Natural killer cell (primary cell): Measurements from ENCODE around the gene HK3. TPM values are rescaled to one million over a fixed set of nuclear protein-coding genes. Genes with fewer than 3 reads are reported as not detected.

Source experiments
- ATAC-seq, 3 donors: fragments of 150-1000 bp in 2 of 3; fragments of 200-7000 bp in 1 of 3; cut with Tn5 transposase; 1 replicate in 1 of 3; 2 replicates in 2 of 3; pipeline ENCODE4 v1.10.0; 2021; ENCODE audit warnings: mild to moderate bottlenecking in 2 of 3, moderate library complexity in 2 of 3
- DNase-seq, 2 donors: peaks; one replicate each; pipeline versions ENCODE4 v3.0.0 to v3.0.0-alpha.2; 2013 to 2021; ENCODE audit warnings: mixed read lengths in 1 of 2
- H3K27ac ChIP-seq: one replicate; pipeline ENCODE4 v1.5.1; 2013; ENCODE audit warnings: mild to moderate bottlenecking, low read length
- H3K27me3 ChIP-seq: one replicate; pipeline ENCODE4 v1.6.1; 2013; ENCODE audit warnings: low read length; ENCODE audit not compliant: control insufficient read depth, insufficient read depth
- H3K36me3 ChIP-seq: one replicate; pipeline ENCODE4 v1.6.1; 2013; ENCODE audit warnings: low read length; ENCODE audit not compliant: control insufficient read depth, insufficient read depth
- H3K4me1 ChIP-seq: one replicate; pipeline ENCODE4 v1.6.1; 2013; ENCODE audit warnings: low read length; ENCODE audit not compliant: control insufficient read depth, insufficient read depth
- H3K4me3 ChIP-seq: one replicate; pipeline ENCODE4 v1.5.1; 2013; ENCODE audit warnings: low read length
- H3K9me3 ChIP-seq: one replicate; pipeline ENCODE4 v1.6.1; 2013; ENCODE audit warnings: low read length; ENCODE audit not compliant: control insufficient read depth, insufficient read depth
- H3K27ac Mint-ChIP-seq, 2 donors: one replicate each; pipeline ENCODE4 v1.8.0; 2022; ENCODE audit warnings: mild to moderate bottlenecking in 2 of 2, mixed read lengths in 2 of 2, moderate library complexity in 1 of 2
- H3K27me3 Mint-ChIP-seq, 2 donors: one replicate each; pipeline ENCODE4 v1.8.0; 2022; ENCODE audit warnings: low read depth in 2 of 2, mixed read lengths in 2 of 2
- H3K36me3 Mint-ChIP-seq: one replicate; pipeline ENCODE4 v1.8.0; 2022; ENCODE audit warnings: mixed read lengths
- H3K4me1 Mint-ChIP-seq, 2 donors: one replicate each; pipeline ENCODE4 v1.8.0; 2022; ENCODE audit warnings: mixed read lengths in 2 of 2
- H3K4me3 Mint-ChIP-seq: one replicate; pipeline ENCODE4 v1.8.0; 2022; ENCODE audit warnings: mild to moderate bottlenecking, moderate library complexity, mixed read lengths
- H3K9me3 Mint-ChIP-seq, 2 donors: one replicate each; pipeline ENCODE4 v1.8.0; 2022; ENCODE audit warnings: mixed read lengths in 2 of 2
- WGBS: methylation state at CpG from one replicate; pipeline ENCODE4 v1.1.7; 2013; ENCODE audit warnings: missing lambda C conversion rate; ENCODE audit not compliant: insufficient coverage; 5-methylcytosine and 5-hydroxymethylcytosine counted together
- intact Hi-C: fragments of 100-400 bp; cut with micrococcal nuclease; formaldehyde crosslinking; loops from one replicate; pipeline ENCODE4 v1.14.2; 2022
- total RNA-seq, 4 donors: library from RNA; stranded (reverse); fragments of 120-200 nt in 1 of 4; gene quantifications; one replicate each; pipeline versions ENCODE4 v1.2.3 to v1.2.4, GENCODE V29; 2013 to 2022
- TF ChIP-seq, protein P1 (sequence below): fragments of 200-600 bp; IDR thresholded peaks from one replicate; pipeline ENCODE4 v1.8.0; 2022; ENCODE audit warnings: antibody characterized with exemption

The HK3 gene
- total RNA-seq, 3 donors from 2014 or later (not counting 1 experiment from before 2014, with no cell fraction given) = 6.6 to 56.1 (median 26.2) TPM

- peaks cover 9% of the 10 kb centered on the region in 2 donors for H3K27me3 Mint-ChIP-seq
- no peaks in the 10 kb centered on the region for H3K4me1 Mint-ChIP-seq
- TF ChIP-seq, protein P1, sequence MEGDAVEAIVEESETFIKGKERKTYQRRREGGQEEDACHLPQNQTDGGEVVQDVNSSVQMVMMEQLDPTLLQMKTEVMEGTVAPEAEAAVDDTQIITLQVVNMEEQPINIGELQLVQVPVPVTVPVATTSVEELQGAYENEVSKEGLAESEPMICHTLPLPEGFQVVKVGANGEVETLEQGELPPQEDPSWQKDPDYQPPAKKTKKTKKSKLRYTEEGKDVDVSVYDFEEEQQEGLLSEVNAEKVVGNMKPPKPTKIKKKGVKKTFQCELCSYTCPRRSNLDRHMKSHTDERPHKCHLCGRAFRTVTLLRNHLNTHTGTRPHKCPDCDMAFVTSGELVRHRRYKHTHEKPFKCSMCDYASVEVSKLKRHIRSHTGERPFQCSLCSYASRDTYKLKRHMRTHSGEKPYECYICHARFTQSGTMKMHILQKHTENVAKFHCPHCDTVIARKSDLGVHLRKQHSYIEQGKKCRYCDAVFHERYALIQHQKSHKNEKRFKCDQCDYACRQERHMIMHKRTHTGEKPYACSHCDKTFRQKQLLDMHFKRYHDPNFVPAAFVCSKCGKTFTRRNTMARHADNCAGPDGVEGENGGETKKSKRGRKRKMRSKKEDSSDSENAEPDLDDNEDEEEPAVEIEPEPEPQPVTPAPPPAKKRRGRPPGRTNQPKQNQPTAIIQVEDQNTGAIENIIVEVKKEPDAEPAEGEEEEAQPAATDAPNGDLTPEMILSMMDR = no peak
Observed at GRCh38 chr5:176857216-176857893, 41.8 kb downstream of the HK3 start.

GRCh38 chr5:176856746-176857145 lies 42.4 kb downstream of the HK3 start:
- H3K9me3 Mint-ChIP-seq = no peaks in the 10 kb centered on the region
- TF ChIP-seq, protein P1 = no peak
- H3K4me3 Mint-ChIP-seq = no peak overlapping the region
- H3K36me3 Mint-ChIP-seq = no peaks in the 10 kb centered on the region
- H3K27me3 Mint-ChIP-seq = peaks cover 9 to 13% of the 10 kb centered on the region in 2 donors
- no peak overlapping the region for H3K27ac Mint-ChIP-seq
- Histone ChIP-seq H3K4me3 (no peak overlapping the region), H3K9me3 (no peaks in the 10 kb centered on the region), H3K4me1 (no peaks in the 10 kb centered on the region), H3K27me3 (no peaks in the 10 kb centered on the region), H3K36me3 (no peaks in the 10 kb centered on the region), H3K27ac (no peak overlapping the region)
- H3K4me1 Mint-ChIP-seq = no peaks in the 10 kb centered on the region
- WGBS = 57% methylated on average over 8 of the region's 8 CpGs
- no peak for ATAC-seq
- intact Hi-C loops = no loop called here
- no peak for DNase-seq

More at GRCh38 chr5:176857216-176857893, 41.8 kb downstream of the HK3 start:
- DNase-seq = no peak
- no peaks in the 10 kb centered on the region for H3K4me1 ChIP-seq
- H3K27me3 ChIP-seq = no peaks in the 10 kb centered on the region
- H3K27ac ChIP-seq = no peak overlapping the region
- 73% methylated on average over 19 of the region's 19 CpGs for WGBS
- Mint-ChIP-seq H3K27ac (no peak overlapping the region), H3K36me3 (no peaks in the 10 kb centered on the region), H3K9me3 (no peaks in the 10 kb centered on the region), H3K4me3 (no peak overlapping the region)
- no peak for ATAC-seq
- no peaks in the 10 kb centered on the region for H3K9me3 ChIP-seq
- H3K36me3 ChIP-seq = no peaks in the 10 kb centered on the region
- no peak overlapping the region for H3K4me3 ChIP-seq
- intact Hi-C loops = no loop called here

- 92% methylated on average over 18 of the region's 18 CpGs for WGBS
Observed at GRCh38 chr5:176855598-176855997, 43.5 kb downstream of the HK3 start.

More at GRCh38 chr5:176855598-176855997, 43.5 kb downstream of the HK3 start:
- Histone ChIP-seq H3K9me3 (no peaks in the 10 kb centered on the region), H3K36me3 (no peaks in the 10 kb centered on the region), H3K4me3 (no peak overlapping the region), H3K27me3 (no peaks in the 10 kb centered on the region), H3K27ac (no peak overlapping the region), H3K4me1 (no peaks in the 10 kb centered on the region)
- Mint-ChIP-seq H3K4me1 (no peaks in the 10 kb centered on the region), H3K36me3 (no peaks in the 10 kb centered on the region), H3K9me3 (no peaks in the 10 kb centered on the region), H3K4me3 (no peak overlapping the region), H3K27me3 (peaks cover 9 to 13% of the 10 kb centered on the region in 2 donors), H3K27ac (no peak overlapping the region)
- DNase-seq = no peak
- no peak for ATAC-seq
- intact Hi-C loops = no loop called here
- TF ChIP-seq, protein P1 = no peak
